Activated T-helper 9 cell treated with anti-CD3 and anti-CD28 coated beads, Interleukin-2, amount 50 U/mL, for 16 hours (primary cell): ENCODE data around the gene UCP3.

Experiments used
- DNase-seq: peaks from one replicate; pipeline ENCODE4 v3.0.0-alpha.2; 2020; ENCODE audit warnings: low read depth

The UCP3 gene

DNA sequence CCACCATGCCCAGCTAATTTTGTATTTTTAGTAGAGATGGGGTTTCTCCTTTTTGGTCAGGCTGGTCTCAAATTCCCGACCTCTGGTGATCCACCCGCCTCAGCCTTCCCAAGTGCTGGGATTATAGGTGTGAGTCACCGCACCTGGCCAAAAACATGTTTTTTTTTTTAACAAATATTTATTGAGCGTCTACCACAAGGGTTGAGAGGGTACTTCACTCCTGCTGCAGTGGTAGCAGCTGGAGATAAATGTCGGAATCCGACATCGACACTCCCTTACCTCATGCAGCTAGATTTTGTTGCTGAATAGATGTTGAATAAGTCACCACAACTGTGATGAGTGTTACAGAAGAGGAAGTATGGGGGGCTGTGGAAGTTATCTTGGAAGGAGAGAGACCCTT lies 57.1 kb downstream of the UCP3 start:
- no peak for DNase-seq

DNA sequence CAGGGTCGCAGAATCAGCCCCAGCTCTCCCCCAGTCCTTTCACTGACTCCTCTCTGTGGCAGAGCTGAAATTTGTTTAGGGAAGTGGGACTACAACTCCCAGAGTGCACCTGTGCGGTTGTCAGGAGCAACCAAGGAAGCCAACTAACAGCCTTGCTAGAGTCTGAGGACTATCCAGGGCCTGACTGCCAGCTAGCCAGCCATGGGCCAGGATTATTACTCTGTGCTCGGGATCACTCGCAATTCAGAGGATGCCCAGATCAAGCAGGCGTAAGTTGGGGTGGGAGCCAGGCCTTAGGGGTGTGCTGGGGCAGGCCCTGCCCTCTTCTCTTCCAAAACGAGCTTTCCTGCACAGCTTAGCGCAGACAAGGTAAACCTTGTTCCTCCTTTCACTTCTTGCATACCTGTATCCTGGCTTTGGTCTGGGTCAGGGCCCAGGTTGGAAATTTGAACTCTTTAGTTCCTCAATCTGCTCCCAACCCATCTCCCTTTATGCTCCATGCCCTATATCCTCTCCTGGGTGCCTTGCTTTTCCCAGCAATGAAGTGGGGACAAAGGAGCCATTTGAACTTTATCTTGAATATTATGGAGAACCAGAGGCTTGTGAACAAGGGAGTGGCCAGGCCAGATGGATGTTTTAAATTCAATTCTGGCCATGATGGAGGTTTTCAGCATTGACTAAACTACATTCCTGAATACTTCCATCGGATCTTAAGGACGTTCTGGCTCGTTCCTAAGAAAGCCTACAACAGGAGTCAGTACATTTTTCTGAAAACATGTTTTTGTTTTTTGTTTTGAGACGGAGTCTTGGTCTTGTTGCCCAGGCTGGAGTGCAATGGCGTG lies 57.8 kb downstream of the UCP3 start, which contains the start of gene DNAJB13:
DNAJB13 (plus strand) TSS at position 158 of the 842 bp plus-strand sequence; CDS start at position 202, 44 bp downstream.
- DNase-seq = no peak
